ENCODE data around the gene ELP1.
"Not testable (repeated sequence)": the region's sequence is repeated elsewhere in the genome, so short reads cannot be mapped to it uniquely, and the experiment has no call there.

Gene ELP1

DNA sequence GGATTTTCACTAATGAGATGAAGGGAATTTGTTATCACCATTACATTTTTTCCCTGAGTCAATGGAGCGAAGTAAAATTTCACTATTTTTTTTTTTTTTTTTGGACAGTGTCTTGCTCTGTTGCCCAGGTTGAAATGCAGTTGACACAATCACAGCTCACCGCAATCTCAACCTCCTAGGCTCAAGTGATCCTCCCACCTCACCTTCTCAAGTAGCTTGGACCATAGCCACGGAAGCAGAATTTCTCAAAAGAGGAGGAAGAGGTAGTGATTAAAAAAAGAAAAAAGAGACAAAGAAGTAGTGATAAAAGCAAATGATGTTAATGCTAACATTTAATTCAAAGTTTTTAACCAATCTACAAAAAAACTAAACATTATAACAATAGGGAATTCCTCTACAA lies 29.8 kb downstream of the ELP1 start:
- CTCF ChIA-PET, result interaction anchor here (0.7 to 1.2 kb wide), 2 partner anchors 14 to 26 kb away, joined by 3 to 4 read pairs; no protein-coding TSS in a partner anchor
- DNase-seq (ENCODE audit: low read depth, low spot score), result no peak
- POLR2A ChIA-PET, result no interaction called here
- H3K4me3 ChIP-seq (ENCODE audit: low read depth, low read length), result no peak overlapping the region
- TF ChIP-seq, protein P1, sequence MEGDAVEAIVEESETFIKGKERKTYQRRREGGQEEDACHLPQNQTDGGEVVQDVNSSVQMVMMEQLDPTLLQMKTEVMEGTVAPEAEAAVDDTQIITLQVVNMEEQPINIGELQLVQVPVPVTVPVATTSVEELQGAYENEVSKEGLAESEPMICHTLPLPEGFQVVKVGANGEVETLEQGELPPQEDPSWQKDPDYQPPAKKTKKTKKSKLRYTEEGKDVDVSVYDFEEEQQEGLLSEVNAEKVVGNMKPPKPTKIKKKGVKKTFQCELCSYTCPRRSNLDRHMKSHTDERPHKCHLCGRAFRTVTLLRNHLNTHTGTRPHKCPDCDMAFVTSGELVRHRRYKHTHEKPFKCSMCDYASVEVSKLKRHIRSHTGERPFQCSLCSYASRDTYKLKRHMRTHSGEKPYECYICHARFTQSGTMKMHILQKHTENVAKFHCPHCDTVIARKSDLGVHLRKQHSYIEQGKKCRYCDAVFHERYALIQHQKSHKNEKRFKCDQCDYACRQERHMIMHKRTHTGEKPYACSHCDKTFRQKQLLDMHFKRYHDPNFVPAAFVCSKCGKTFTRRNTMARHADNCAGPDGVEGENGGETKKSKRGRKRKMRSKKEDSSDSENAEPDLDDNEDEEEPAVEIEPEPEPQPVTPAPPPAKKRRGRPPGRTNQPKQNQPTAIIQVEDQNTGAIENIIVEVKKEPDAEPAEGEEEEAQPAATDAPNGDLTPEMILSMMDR (IDR thresholded peaks at IDR 0.05; ENCODE audit: insufficient read depth, low read length, missing control alignments), result no peak

DNA sequence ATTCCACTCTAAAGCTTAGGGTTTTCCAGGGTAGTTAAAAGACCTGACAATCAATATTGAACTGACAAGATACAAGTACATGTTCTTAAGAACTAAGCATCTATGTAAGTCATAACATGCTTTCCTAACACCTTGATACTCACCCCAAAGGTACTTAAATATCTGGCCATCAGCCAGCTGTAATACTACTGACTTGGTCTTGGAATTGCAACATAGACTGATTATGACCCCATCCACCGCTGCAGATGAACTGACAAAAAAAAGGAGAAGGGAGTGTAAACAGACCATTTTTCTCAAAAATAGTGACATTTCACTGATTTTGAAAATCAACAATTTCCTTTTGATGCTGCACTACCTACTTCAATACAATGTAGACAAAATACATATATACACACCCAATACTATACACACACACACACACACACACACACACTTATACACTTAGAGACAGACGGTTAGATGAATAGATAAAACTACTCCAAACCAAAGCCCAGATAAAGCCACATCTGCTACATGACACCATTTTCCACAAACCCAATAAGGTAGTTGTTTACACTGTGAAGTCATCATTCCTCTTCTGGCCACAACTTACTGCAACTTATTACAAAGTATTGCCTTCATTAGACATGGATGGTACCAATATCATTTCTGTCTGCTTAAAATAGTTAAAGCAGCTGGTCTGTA lies 30.4 kb downstream of the ELP1 start:
- CTCF ChIA-PET, result no interaction called here
- POLR2A ChIA-PET, result no interaction called here
- TF ChIP-seq, protein P1 (IDR thresholded peaks at IDR 0.05; ENCODE audit: insufficient read depth, low read length, missing control alignments), result no peak
- no peak overlapping the region for H3K4me3 ChIP-seq (ENCODE audit: low read depth, low read length)
- no peak for DNase-seq (ENCODE audit: low read depth, low spot score)

DNA sequence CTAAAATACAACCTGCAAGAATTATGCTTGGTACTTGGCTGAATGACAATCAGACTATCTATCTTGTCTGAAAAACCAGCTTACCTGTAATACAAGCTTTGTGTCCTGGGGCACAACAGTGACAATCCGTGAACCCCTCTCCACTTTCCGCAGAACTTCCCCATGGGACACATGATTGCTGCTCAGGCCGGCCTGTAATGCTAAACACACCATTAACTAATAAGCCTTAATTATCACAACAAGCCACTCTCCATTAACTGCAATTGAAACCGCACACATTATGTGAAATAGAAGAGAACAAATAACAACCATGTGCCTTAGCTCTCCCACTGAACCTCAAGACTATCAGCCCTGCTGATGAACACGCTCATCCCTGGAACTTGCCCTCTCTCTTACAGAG lies 33.7 kb downstream of the ELP1 start:
- ChIA-PET POLR2A (no interaction called here), CTCF (interaction anchor here (1.1 kb wide), 1 partner anchor 54 kb away, joined by 4 read pairs; no protein-coding TSS in a partner anchor)
- no peak overlapping the region for H3K4me3 ChIP-seq (ENCODE audit: low read depth, low read length)
- TF ChIP-seq, protein P1 (IDR thresholded peaks at IDR 0.05; ENCODE audit: insufficient read depth, low read length, missing control alignments), result no peak
- DNase-seq (ENCODE audit: low read depth, low spot score), result no peak

DNA sequence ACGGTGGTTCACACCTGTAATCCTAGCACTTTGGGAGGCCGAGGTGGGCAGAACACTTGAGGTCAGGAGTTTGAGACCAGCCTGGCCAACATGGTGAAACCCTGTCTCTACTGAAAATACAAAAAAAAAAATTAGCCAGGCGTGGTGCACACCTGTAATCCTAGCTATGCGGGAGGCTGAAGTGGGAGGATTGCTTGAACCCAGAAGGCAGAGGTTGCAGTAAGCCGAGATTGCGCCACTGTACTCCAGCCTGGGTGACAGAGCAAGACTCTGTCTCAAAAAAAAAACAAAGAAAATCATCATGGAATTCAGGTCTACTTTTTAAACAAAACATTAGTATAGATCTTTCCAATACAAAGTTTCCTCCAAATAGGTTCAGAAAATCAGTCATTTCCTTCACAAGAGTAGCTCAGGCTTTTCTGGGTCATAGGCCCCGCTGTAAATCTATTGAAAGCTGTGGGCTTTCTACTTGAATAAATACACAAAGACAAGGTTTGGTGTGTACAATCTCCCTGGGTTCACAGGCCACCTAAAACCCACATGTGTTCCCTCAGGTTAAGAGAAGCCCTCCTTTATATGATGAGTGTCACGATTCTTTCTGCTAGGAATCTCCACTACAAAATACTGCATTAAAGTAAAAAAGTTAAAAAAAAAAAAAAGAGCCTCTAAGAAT lies 34.8 kb downstream of the ELP1 start:
- POLR2A ChIA-PET; H3K4me3 ChIP-seq (ENCODE audit: low read depth, low read length); DNase-seq (ENCODE audit: low read depth, low spot score): not testable (repeated sequence)
- CTCF ChIA-PET, result interaction anchor here (0.7 to 1.3 kb wide), 3 partner anchors 9 to 1385 kb away, joined by 3 to 4 read pairs (median 3); no protein-coding TSS in a partner anchor

DNA sequence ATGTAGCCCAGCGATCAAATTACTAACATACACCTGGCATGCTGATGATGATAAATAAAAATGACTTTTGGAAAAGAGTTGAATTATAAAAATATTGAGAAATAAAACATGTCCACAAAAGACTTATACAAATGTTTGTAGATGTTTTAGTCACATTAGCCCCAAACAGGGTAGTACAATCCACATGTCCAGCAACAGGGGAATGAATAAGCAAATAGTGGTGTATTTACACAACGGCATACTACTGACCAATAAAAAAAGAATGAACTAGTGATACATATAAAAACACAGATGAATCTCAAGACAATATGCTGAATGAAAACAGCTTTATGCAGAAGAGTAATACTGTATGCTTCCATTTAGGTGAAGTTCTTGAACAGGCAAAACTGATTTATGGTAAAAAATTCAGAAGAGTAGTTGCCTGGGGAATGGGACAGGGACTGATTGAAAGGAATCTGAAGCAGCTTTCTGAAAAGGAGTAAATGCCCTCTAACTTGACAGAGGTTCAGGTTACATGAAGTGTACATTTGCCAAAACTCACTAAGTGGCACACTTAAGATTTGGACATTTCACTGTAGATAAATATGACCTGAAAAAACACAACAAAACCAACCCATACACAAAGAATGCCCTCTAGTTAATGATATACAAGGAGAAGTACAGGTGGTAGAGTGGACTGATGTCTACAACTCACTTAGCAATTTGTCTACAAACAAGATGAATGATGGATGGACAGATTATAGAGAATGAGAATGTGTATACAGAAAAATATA lies 36.4 kb downstream of the ELP1 start:
- ChIA-PET CTCF (interaction anchor here (1.3 kb wide), 1 partner anchor 8 kb away, joined by 3 read pairs; no protein-coding TSS in a partner anchor), POLR2A (no interaction called here)
- TF ChIP-seq, protein P1 (IDR thresholded peaks at IDR 0.05; ENCODE audit: insufficient read depth, low read length, missing control alignments), result no peak
- H3K4me3 ChIP-seq (ENCODE audit: low read depth, low read length), result no peak overlapping the region
- DNase-seq (ENCODE audit: low read depth, low spot score), result no peak

DNA sequence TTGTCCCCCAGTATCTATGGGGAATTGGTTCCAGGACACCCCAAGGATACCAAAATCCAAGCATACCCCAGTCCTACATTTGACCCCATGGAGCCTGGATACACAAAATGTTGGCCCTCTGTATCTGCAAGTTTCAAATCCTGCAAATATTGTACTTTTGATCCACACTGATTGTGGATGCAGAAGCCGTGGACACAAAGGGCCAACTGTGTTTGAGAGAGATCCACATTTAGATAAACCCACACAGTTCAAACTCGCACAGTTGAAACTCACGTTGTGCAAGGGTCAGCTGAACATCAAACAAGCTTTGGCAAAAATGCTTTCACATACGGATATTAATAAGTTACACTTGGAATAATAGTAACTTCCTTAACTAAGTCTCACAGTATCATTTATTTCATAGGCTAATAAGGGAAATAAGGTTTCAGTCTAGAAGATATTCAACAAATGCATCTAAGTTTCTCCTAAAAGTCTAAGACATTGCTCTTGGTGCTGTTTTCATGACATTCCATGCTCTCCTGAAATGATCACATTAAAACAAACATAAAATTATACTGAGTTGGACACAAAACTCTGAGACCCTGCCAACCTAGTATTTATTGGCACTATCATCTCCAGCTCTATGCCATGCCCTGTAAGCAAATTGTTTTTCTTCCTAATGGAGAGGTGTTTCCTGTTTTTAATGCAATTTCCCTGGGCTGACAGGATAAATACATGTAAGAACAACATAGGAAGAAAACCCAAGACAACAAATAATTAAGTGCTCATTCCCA lies 39.5 kb downstream of the ELP1 start:
- no peak for DNase-seq (ENCODE audit: low read depth, low spot score)
- TF ChIP-seq, protein P1 (IDR thresholded peaks at IDR 0.05; ENCODE audit: insufficient read depth, low read length, missing control alignments), result no peak
- ChIA-PET POLR2A (no interaction called here), CTCF (no interaction called here)
- no peak overlapping the region for H3K4me3 ChIP-seq (ENCODE audit: low read depth, low read length)

All from AG04449 (cell line).